GM19023 (cell line): ENCODE data around the gene GTPBP1.

ENCODE experiments used
- ATAC-seq: cut with Tn5 transposase; IDR thresholded peaks from one replicate; pipeline ENCODE4 v1.9.1; 2021; ENCODE audit warnings: mild to moderate bottlenecking, moderate library complexity; ENCODE audit not compliant: unreplicated experiment

GTPBP1 gene

DNA sequence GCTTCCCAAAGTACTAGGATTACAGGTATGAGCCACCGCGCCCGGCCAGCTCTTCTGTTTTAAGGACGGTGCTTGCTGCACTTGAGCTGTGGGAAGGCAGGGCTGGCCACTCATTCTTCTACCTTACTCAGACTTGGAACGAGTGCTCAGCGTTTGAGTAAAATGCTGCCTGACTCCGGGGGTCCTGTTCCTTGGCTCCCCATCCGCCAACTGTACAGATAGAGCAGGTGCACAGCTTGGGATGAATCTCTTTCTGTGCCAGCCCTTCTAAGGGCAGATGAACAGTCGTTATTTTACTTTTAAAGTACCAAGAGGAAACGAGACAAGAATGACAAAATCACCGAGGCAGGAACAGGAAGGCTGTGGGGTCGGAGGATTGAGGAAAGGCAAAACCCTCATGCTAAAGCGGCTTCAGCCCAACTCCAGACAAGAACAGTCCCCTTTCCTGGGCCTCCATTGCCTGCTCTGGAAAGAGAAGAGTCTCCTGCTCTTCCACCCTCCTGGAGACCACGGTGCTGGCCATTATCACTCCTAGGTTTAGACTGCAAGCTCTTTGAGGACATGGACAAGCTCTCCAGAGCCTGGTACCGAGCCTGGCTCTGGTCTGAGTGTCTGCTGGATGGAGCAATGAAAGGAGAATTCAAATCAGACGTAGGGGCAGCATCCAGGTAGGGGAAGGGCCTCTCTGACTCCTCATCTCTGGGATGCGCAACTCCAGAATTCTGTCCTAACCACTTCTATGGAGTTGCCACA lies 51.1 kb downstream of the GTPBP1 start:
- ATAC-seq = no peak

- no peak for ATAC-seq
Measured at GRCh38 chr22:38757464-38757757, 51.7 kb downstream of the GTPBP1 start.

- ATAC-seq = no peak
Measured at GRCh38 chr22:38758276-38758945, 52.7 kb downstream of the GTPBP1 start.

- no peak for ATAC-seq
Measured at GRCh38 chr22:38759005-38759404, 53.3 kb downstream of the GTPBP1 start.

- ATAC-seq = no peak
Measured at GRCh38 chr22:38760477-38761201, 54.9 kb downstream of the GTPBP1 start.

DNA sequence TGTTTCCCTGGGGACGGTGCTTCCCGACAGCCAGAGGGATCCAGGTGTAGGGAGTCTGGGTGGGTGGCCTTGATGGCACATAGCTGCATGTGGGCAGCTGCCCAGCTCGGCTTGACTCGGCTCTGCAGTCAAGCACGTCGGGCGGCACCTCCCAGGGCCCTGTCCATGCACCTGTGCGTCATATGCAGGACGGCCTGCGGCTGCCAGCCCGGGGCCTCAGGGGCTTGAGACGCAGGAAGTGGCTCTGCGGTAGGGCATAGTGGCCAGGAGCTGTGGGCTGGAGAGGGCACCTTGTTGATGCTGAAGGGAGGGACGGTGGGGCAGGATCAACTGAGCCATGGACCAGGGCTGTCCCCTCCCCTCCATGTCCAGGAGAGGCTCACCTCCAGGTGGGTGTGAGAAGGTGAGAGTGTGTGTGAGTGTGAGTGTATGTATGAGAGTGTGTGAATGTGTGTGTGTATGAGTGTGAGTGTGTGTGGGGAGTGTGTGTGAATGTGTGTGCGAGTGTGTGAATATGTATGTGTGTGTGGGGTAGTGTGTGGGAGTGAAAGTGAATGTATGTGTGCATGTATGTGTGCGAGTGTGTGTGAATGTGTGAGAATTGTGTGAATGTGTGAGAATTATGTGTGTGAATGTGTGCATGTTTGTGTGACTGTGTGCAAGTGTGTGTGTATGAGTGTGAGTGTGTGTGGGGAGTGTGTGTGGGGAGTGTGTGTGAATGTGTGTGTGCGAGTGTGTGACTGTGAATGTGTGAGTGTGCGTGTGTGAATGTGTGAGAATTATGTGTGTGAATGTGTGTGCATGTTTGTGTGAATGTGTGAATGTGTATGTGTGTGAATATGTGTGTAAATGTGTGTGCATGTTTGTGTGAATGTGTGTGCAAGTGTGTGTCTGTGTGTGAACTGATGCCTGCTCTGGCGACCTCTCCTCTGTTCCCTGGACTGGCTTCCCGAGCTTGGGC lies 55.7 kb downstream of the GTPBP1 start:
- ATAC-seq = no peak

DNA sequence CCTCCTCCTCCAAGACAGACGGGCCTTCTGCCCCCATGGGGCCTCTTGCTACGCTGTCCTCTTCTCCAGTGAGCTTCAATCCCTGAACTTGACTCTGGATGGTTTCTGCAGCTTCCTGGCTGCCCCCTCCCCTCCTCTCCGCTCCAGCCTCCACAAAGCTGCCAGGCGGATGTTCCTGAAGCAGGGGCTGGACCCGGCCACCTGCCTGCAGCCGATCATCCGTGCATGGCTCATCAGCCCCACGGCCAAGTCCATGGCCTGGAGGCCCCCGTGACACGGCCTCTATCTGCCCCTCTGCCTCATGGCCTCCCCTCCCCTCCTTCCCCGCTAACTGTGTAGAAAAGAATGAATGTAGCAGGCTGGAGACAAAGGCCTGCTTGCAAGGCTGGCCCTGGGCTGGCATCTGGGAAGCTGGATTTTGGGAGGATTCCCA lies 56.8 kb downstream of the GTPBP1 start:
- no peak for ATAC-seq

DNA sequence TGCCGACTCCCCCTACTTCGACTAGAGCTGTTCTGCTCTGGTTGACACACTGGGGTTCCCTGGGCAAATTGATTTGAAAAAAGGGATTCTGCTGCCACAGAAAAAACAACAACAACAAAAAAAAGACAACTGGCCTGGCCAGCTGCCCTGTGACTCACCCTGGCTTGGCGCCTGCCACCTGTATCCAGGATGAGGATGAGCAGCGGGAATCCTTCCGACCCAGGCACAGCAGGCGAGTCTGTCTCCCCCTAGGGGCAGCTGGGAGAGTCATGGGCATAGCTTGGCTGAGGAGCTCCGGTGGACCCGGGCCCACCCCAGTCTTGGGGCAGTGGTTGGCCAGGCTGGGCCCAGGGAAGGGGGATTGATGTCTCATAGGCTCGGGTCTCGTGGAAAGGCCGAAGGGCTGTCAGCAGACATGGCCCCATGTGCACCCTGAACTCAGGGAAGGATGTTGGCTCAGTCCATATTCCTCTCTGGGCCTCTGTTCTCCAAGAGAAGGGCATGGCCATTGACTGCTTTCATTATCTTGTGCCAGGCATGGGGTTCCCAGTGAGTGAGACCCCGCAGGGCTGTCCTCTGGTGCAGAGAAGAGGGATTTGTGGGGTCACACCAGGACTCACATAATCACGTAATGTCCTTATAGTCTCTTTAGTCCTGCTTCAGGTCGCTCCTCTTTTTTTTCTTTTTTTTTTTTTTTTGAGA lies 60.5 kb downstream of the GTPBP1 start:
- ATAC-seq = no peak

GRCh38 chr22:38767313-38767712 lies 61.6 kb downstream of the GTPBP1 start:
- ATAC-seq = no peak

DNA sequence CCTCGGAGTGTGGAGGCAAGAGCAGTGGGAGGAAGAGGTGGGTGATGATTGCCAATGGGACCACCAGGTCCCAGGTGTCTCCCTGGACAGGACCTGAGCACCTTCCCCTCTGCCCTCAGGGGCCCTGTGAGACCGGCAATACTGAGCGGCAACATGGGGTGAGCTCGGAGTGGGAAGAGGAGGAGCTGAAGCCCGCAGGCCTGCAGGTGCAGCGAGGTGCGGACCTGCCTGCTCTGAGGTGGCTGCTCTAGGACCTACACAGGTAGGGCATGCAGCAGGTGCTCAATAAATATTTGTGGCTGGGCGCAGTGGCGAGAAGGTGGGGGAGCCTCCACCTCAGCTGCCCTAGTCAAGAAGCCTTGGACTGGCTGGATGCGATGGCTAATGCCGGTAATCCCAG lies 62.3 kb downstream of the GTPBP1 start:
- ATAC-seq = no peak

DNA sequence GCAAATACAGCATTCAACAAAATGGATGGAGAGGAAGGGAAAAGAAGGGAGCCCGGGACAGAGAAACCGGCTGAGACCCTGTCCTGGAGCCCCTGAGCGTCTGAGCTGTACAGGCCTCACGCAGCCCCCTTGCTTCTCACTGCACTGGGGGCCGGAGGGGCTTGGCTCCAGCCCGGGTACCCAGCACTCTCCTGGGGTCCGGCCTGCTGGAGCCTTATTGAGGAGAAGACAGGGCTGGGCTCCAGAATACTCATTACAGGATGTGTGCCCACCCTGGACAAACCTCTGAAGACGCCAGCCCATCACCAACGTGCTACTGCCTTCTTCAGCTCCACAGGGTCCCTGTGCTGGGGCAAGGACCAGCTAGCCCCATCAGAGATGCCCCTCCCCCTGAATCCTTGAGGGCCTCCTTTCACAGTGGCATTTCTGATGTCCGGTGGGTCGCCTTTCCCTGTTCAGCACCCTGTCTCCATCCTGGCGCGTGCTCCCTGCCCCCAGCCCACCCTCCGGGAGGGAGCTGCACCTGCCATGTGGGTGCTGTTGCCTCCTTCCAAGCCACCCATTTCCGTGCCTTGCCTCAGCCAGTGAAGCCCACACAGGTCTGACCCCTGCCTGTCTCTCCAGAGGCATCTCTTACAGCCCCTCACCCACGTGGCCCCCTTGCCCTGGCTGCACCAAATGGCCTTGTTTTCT lies 64.7 kb downstream of the GTPBP1 start:
- ATAC-seq = no peak

- no peak for ATAC-seq
Measured at GRCh38 chr22:38772623-38772873, 66.8 kb downstream of the GTPBP1 start.

GRCh38 chr22:38773363-38773946 lies 67.7 kb downstream of the GTPBP1 start:
- ATAC-seq = no peak

GRCh38 chr22:38774496-38775166 lies 68.9 kb downstream of the GTPBP1 start:
- ATAC-seq = no peak

DNA sequence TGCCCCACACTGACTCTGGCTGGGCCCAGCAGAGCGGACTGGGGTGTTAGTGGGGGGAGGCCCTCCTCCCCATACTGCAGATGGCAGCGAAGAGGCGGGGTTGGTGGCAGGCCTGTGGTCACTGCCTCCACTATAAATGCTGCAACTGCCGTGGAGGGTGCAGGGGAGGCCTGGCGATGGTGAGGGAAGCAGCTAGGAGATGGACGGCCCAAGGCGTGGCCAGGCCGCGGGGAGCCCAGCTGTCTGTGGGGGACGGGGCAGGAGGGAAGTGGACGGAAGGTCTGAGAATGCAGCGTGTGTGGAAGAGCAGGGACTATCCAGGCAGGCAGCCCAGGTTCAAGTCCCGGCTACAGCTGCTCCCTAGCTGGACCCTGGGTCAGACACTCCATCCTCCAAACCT lies 69.9 kb downstream of the GTPBP1 start:
- ATAC-seq = no peak

- no peak for ATAC-seq
Measured at GRCh38 chr22:38776086-38776485, 70.3 kb downstream of the GTPBP1 start.

DNA sequence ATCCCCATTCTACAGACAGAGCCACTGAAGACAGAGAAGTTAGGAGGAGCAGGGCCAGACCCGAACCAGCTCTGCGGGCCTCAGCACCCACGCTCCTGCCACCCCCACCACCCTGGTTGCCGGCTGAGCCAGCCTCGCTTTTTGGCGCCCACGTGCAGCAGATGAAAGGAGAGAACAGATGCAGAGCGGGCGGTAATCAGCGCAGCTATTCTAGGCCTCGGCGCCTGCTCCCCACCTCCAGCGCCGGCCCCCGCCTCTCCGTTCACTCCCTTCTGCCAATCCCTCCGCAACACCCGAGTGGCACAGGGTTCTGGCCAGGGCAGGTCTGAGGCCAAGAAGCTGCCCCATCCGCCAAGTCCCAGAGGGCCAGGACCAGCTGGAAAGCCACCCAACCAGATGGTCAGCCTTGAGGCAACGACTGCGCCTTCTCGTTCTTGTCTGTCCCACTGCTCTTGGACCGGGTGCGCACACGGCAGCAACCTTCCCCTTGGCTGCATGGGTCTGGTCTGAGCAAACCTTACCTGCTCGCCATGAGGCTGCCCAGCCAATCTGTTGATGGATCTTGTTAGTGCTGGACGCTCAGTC lies 71.4 kb downstream of the GTPBP1 start:
- ATAC-seq = no peak

DNA sequence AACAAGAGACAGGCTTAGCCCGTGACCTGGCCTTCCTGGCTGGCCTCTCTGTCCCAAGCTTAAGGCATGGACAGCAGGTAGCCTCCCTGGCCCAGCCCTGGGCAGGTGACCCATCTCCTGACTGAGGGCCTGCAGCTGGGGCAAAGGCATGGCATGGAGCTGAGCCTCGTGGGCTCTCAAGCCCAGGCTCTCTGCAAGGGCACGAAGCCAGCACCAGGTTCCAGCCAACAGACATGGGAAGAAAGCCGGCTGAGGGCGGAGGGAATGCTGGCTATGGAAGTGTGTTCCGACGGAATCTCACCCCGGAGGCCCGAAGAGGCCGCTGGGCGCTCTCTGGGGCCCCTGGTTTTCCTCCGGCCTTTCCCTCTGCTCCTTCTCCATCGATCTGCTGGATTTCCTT lies 75.3 kb downstream of the GTPBP1 start:
- no peak for ATAC-seq
